ENCODE measurements around the gene VPS37B. TPM values are rescaled to one million over a fixed set of nuclear protein-coding genes. Genes with fewer than 3 reads are reported as not detected.

Gene VPS37B
- total and polyA plus RNA-seq, 12 donors: 16.4 to 33.2 (median 19.8) TPM

GRCh38 chr12:122928404-122929147 lies 32.7 kb upstream of the VPS37B start:
- Histone ChIP-seq H3K27ac (no peak overlapping the region), H3K4me3 (no peak overlapping the region), H3K27me3 (no peaks in the 10 kb centered on the region), H3K9me3 (no peaks in the 10 kb centered on the region), H3K4me1 (no peaks in the 10 kb centered on the region), H3K36me3 (peaks cover 0 to 40% (median 0%) of the 10 kb centered on the region in 9 donors)
- ATAC-seq (no peak), DNase-seq (no peak)
- TF ChIP-seq, protein P1, sequence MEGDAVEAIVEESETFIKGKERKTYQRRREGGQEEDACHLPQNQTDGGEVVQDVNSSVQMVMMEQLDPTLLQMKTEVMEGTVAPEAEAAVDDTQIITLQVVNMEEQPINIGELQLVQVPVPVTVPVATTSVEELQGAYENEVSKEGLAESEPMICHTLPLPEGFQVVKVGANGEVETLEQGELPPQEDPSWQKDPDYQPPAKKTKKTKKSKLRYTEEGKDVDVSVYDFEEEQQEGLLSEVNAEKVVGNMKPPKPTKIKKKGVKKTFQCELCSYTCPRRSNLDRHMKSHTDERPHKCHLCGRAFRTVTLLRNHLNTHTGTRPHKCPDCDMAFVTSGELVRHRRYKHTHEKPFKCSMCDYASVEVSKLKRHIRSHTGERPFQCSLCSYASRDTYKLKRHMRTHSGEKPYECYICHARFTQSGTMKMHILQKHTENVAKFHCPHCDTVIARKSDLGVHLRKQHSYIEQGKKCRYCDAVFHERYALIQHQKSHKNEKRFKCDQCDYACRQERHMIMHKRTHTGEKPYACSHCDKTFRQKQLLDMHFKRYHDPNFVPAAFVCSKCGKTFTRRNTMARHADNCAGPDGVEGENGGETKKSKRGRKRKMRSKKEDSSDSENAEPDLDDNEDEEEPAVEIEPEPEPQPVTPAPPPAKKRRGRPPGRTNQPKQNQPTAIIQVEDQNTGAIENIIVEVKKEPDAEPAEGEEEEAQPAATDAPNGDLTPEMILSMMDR (IDR thresholded peaks at IDR 0.05): no peak
- whole genome bisulfite sequencing, 2 donors: 82 to 85% methylated on average over 12 of the region's 12 CpGs
- intact Hi-C loops (cut with DNase I): no loop called here

DNA sequence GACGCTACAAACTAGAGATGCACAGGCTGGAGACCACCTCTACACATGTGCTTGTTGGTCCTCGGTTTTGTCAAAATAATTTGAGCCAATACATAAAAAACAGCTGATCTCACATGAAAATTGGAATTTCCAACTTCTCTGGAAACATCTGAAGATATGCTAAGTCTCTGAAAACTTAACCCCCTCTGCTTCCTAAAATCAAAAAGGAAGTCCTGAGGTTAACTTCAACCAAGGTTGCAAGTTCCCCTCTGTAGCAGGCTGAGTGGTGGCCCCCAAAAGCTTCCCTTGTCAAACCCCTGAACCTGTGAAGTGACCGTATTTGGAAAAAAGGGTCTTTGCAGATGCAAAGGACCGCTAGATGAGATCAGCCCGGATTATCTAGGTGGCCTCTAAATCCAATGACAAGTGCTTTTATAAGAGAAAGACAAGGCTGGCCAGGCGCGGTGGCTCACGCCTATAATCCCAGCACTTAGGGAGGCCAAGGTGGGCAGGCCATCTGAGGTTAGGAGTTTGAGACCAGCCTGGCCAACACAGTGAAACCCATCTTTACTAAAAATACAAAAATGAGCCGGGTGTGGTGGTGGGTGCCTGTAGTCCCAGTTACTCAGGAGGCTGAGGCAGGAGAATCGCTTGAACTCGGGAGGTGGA lies 32.0 kb upstream of the VPS37B start:
- TF ChIP-seq, protein P1 (IDR thresholded peaks at IDR 0.05): no peak

GRCh38 chr12:122921917-122922316 lies 26.0 kb upstream of the VPS37B start:
- DNase-seq: no peak
- no peak overlapping the region for H3K27ac ChIP-seq

More for the DNA sequence above, 32.0 kb upstream of the VPS37B start:
- no peaks in the 10 kb centered on the region for H3K27me3 ChIP-seq
- H3K36me3 ChIP-seq: peaks cover 0 to 36% (median 0%) of the 10 kb centered on the region in 9 donors
- H3K4me3 ChIP-seq: no peak overlapping the region
- intact Hi-C loops (cut with DNase I): no loop called here
- H3K9me3 ChIP-seq: no peaks in the 10 kb centered on the region
- WGBS, 2 donors: 90 to 93% methylated on average over 11 of the region's 11 CpGs
- H3K4me1 ChIP-seq: no peaks in the 10 kb centered on the region
- ATAC-seq (no peak), DNase-seq (no peak)
- H3K27ac ChIP-seq: no peak overlapping the region

GRCh38 chr12:122920687-122921086 lies 24.8 kb upstream of the VPS37B start:
- Histone ChIP-seq H3K27me3 (no peaks in the 10 kb centered on the region), H3K27ac (no peak overlapping the region), H3K4me1 (peaks cover 10 to 26% (median 19%) of the 10 kb centered on the region in 9 donors), H3K9me3 (no peaks in the 10 kb centered on the region), H3K4me3 (no peak overlapping the region), H3K36me3 (peaks cover 0 to 4% (median 0%) of the 10 kb centered on the region in 9 donors)
- intact Hi-C loops (cut with DNase I): no loop called here
- ATAC-seq: no peak
- DNase-seq: no peak
- TF ChIP-seq, protein P1 (IDR thresholded peaks at IDR 0.05): no peak
- 93 to 95% methylated on average over 5 of the region's 5 CpGs for WGBS, 2 donors

More at GRCh38 chr12:122921917-122922316, 26.0 kb upstream of the VPS37B start:
- intact Hi-C loops (cut with DNase I): no loop called here
- no peaks in the 10 kb centered on the region for H3K9me3 ChIP-seq
- TF ChIP-seq, protein P1 (IDR thresholded peaks at IDR 0.05): no peak
- peaks cover 0 to 4% (median 0%) of the 10 kb centered on the region in 9 donors for H3K36me3 ChIP-seq
- WGBS, 2 donors: 86 to 88% methylated on average over 8 of the region's 8 CpGs
- H3K27me3 ChIP-seq: no peaks in the 10 kb centered on the region
- peaks cover 10 to 18% (median 15%) of the 10 kb centered on the region in 9 donors for H3K4me1 ChIP-seq
- no peak for ATAC-seq
- H3K4me3 ChIP-seq: no peak overlapping the region

Data from heart right ventricle (tissue), 16 donors.